ENCODE results near the gene FAM171A2.
"Not testable (repeated sequence)": the region's sequence is repeated elsewhere in the genome, so short reads cannot be mapped to it uniquely, and the experiment has no call there.

FAM171A2 gene

GRCh38 chr17:44372036-44372435 is 8.4 kb upstream of the FAM171A2 start:
- in situ Hi-C loops (cut with MboI; ENCODE audit: low sequenced_read_pairs, unreplicated experiment) = no loop called here
- TF ChIP-seq CTCF (IDR thresholded peaks at IDR 0.05; ENCODE audit: borderline replicate concordance, control extremely low read depth, extremely low read depth, insufficient read depth, missing control alignments) = no peak
- DNase-seq (ENCODE audit: low spot score) = no peak

GRCh38 chr17:44369414-44370023 is 5.9 kb upstream of the FAM171A2 start:
- not testable (repeated sequence) for DNase-seq (ENCODE audit: low spot score)

GRCh38 chr17:44368391-44369243 is 5.0 kb upstream of the FAM171A2 start:
- DNase-seq (ENCODE audit: low spot score); in situ Hi-C loops (cut with MboI; ENCODE audit: low sequenced_read_pairs, unreplicated experiment): not testable (repeated sequence)

More at GRCh38 chr17:44369414-44370023, 5.9 kb upstream of the FAM171A2 start:
- in situ Hi-C loops (cut with MboI; ENCODE audit: low sequenced_read_pairs, unreplicated experiment) = not testable (repeated sequence)

GRCh38 chr17:44367231-44367979 is 3.8 kb upstream of the FAM171A2 start:
- TF ChIP-seq CTCF (IDR thresholded peaks at IDR 0.05; ENCODE audit: borderline replicate concordance, control extremely low read depth, extremely low read depth, insufficient read depth, missing control alignments) = no peak
- no peak for DNase-seq (ENCODE audit: low spot score)
- in situ Hi-C loops (cut with MboI; ENCODE audit: low sequenced_read_pairs, unreplicated experiment) = no loop called here

GRCh38 chr17:44365051-44365450 is 1.4 kb upstream of the FAM171A2 start:
- DNase-seq (ENCODE audit: low spot score); in situ Hi-C loops (cut with MboI; ENCODE audit: low sequenced_read_pairs, unreplicated experiment): not testable (repeated sequence)

GRCh38 chr17:44362949-44363612 is 572 bp downstream of the FAM171A2 start:
- in situ Hi-C loops (cut with MboI; ENCODE audit: low sequenced_read_pairs, unreplicated experiment) = no loop called here
- no peak for TF ChIP-seq CTCF (IDR thresholded peaks at IDR 0.05; ENCODE audit: borderline replicate concordance, control extremely low read depth, extremely low read depth, insufficient read depth, missing control alignments)
- peak; percentile 75 for DNase-seq (ENCODE audit: low spot score)

- in situ Hi-C loops (cut with MboI; ENCODE audit: low sequenced_read_pairs, unreplicated experiment) = no loop called here
- no peak for DNase-seq (ENCODE audit: low spot score)
- no peak for TF ChIP-seq CTCF (IDR thresholded peaks at IDR 0.05; ENCODE audit: borderline replicate concordance, control extremely low read depth, extremely low read depth, insufficient read depth, missing control alignments)
Observed at GRCh38 chr17:44362459-44362948, 1.1 kb downstream of the FAM171A2 start.

Measured in GM13976 (cell line).